Measurements from ENCODE around the gene PADI4.

The PADI4 gene

GRCh38 chr1:17265162-17265561, 42.8 kb upstream of the PADI4 start:
- no peak for TF ChIP-seq CTCF (IDR thresholded peaks at IDR 0.05; ENCODE audit: insufficient read depth, low read depth, low read length, missing control alignments)
- no peak for DNase-seq (ENCODE audit: low read depth)
- no peak overlapping the region for H3K4me3 ChIP-seq (ENCODE audit: low read depth, low read length)

GRCh38 chr1:17265950-17266349, 42.0 kb upstream of the PADI4 start:
- TF ChIP-seq CTCF (IDR thresholded peaks at IDR 0.05; ENCODE audit: insufficient read depth, low read depth, low read length, missing control alignments) = no peak
- H3K4me3 ChIP-seq (ENCODE audit: low read depth, low read length) = no peak overlapping the region
- DNase-seq (ENCODE audit: low read depth) = no peak

- TF ChIP-seq CTCF (IDR thresholded peaks at IDR 0.05; ENCODE audit: insufficient read depth, low read depth, low read length, missing control alignments) = no peak
- no peak for DNase-seq (ENCODE audit: low read depth)
- H3K4me3 ChIP-seq (ENCODE audit: low read depth, low read length) = no peak overlapping the region
These were observed 36.9 kb upstream of the PADI4 start for GRCh38 chr1:17270891-17271765.

GRCh38 chr1:17272066-17272465, 35.9 kb upstream of the PADI4 start:
- H3K4me3 ChIP-seq (ENCODE audit: low read depth, low read length) = no peak overlapping the region
- DNase-seq (ENCODE audit: low read depth) = no peak
- TF ChIP-seq CTCF (IDR thresholded peaks at IDR 0.05; ENCODE audit: insufficient read depth, low read depth, low read length, missing control alignments) = no peak

GRCh38 chr1:17272646-17273045, 35.4 kb upstream of the PADI4 start:
- no peak for TF ChIP-seq CTCF (IDR thresholded peaks at IDR 0.05; ENCODE audit: insufficient read depth, low read depth, low read length, missing control alignments)
- H3K4me3 ChIP-seq (ENCODE audit: low read depth, low read length) = no peak overlapping the region
- DNase-seq (ENCODE audit: low read depth) = no peak

GRCh38 chr1:17273096-17273495, 34.9 kb upstream of the PADI4 start:
- no peak for TF ChIP-seq CTCF (IDR thresholded peaks at IDR 0.05; ENCODE audit: insufficient read depth, low read depth, low read length, missing control alignments)
- DNase-seq (ENCODE audit: low read depth) = no peak
- no peak overlapping the region for H3K4me3 ChIP-seq (ENCODE audit: low read depth, low read length)
